Neural cell (in vitro differentiated cells): ENCODE measurements around the gene COA3.

ENCODE experiments used
- CTCF ChIP-seq: fragments of 450-650 bp; IDR thresholded peaks from 2 replicates; pipeline ENCODE4 v1.5.1; 2014; ENCODE audit warnings: antibody characterized with exemption, mild to moderate bottlenecking, moderate library complexity; ENCODE audit not compliant: poor library complexity, severe bottlenecking
- EP300 ChIP-seq: fragments of 450-650 bp; conservative IDR thresholded peaks from 2 replicates; pipeline ENCODE4 v1.6.1; 2014; ENCODE audit warnings: antibody characterized with exemption, mild to moderate bottlenecking, moderate library complexity; ENCODE audit not compliant: poor library complexity, severe bottlenecking
- EZH2 ChIP-seq: fragments of 200-600, 300-800 bp; shearing (Covaris generic), sonication (generic); IDR thresholded peaks from 2 replicates; pipeline ENCODE4 v1.6.1; 2014; ENCODE audit warnings: antibody characterized with exemption, low read length, borderline replicate concordance, mild to moderate bottlenecking; ENCODE audit not compliant: insufficient read depth, poor library complexity, severe bottlenecking
- MXI1 ChIP-seq: fragments of 450-650 bp; conservative IDR thresholded peaks from 2 replicates; pipeline ENCODE4 v1.6.1; 2014; ENCODE audit warnings: antibody characterized with exemption, mild to moderate bottlenecking; ENCODE audit not compliant: poor library complexity, severe bottlenecking
- POLR2AphosphoS5 ChIP-seq: IDR thresholded peaks from 2 replicates; pipeline ENCODE4 v1.6.1; 2012
- RAD21 ChIP-seq: fragments of 450-650 bp; conservative IDR thresholded peaks from 2 replicates; pipeline ENCODE4 v1.6.1; 2014; ENCODE audit warnings: antibody characterized with exemption, mild to moderate bottlenecking, moderate library complexity

- no peak for TF ChIP-seq EP300
- no peak for TF ChIP-seq POLR2AphosphoS5
- TF ChIP-seq MXI1: no peak
- TF ChIP-seq CTCF: no peak
- TF ChIP-seq EZH2: no peak
- no peak for TF ChIP-seq RAD21
Measured at GRCh38 chr17:42846594-42847280, 48.2 kb upstream of the COA3 start.
